K562 (cell line): ENCODE results near the gene STUB1. TPM values are rescaled to one million over a fixed set of nuclear protein-coding genes. Genes with fewer than 3 reads are reported as not detected.
A peak's percentile ranks its signal among the peaks of the same experiment; 100 is the strongest.

ENCODE experiments used
- CEBPB ChIP-seq: fragments of 450-650 bp; IDR thresholded peaks from 2 replicates; pipeline ENCODE4 v1.6.1; 2016; ENCODE audit warnings: missing genetic modification characterization, missing compliant biosample characterization
- EP300 ChIP-seq: IDR thresholded peaks from 2 replicates; pipeline ENCODE4 v1.6.1; 2012; ENCODE audit warnings: low read length, improper control_type of control experiment
- FOS ChIP-seq: IDR thresholded peaks from 3 replicates; pipeline ENCODE4 v1.6.1; 2011; ENCODE audit not compliant: insufficient read length; ENCODE audit errors: extremely low read depth
- GATAD2A ChIP-seq: fragments of 450-650 bp; IDR thresholded peaks from 2 replicates; pipeline ENCODE4 v1.6.1; 2017
- KAT8 ChIP-seq: fragments of 450-650 bp; IDR thresholded peaks from 2 replicates; pipeline ENCODE4 v1.6.1; 2016; ENCODE audit warnings: low read depth, mild to moderate bottlenecking
- KDM2B ChIP-seq: fragments of 250-450 bp; sonication (Bioruptor Pico); IDR thresholded peaks from 2 replicates; pipeline ENCODE4 v1.8.0; 2021; ENCODE audit warnings: mild to moderate bottlenecking, moderate library complexity
- KLF13 ChIP-seq: fragments of 450-650 bp; IDR thresholded peaks from 2 replicates; pipeline ENCODE4 v1.6.1; 2016; ENCODE audit warnings: missing genetic modification characterization, low read depth, mild to moderate bottlenecking, missing compliant biosample characterization, moderate library complexity, borderline replicate concordance
- MLLT1 ChIP-seq, 2 experiments: fragments of 450-650 bp; IDR thresholded peaks; 2 replicates each; pipeline ENCODE4 v1.6.1; 2016
- NCOA4 ChIP-seq: fragments of 450-650 bp; IDR thresholded peaks from 2 replicates; pipeline ENCODE4 v1.6.1; 2018; ENCODE audit warnings: mild to moderate bottlenecking; ENCODE audit not compliant: partially characterized antibody
- NFYB ChIP-seq: IDR thresholded peaks from 2 replicates; pipeline ENCODE4 v1.6.1; 2011; ENCODE audit warnings: mild to moderate bottlenecking, moderate library complexity; ENCODE audit not compliant: insufficient read length; ENCODE audit errors: extremely low read depth
- NR2F6 ChIP-seq: fragments of 450-650 bp; formaldehyde crosslinking; IDR thresholded peaks from 2 replicates; pipeline ENCODE4 v1.4.0; 2020; ENCODE audit warnings: mild to moderate bottlenecking
- OTX1 ChIP-seq: fragments of 450-650 bp; formaldehyde crosslinking; IDR thresholded peaks from 2 replicates; pipeline ENCODE4 v1.4.0; 2022; ENCODE audit warnings: mild to moderate bottlenecking
- PHB2 ChIP-seq: fragments of 450-650 bp; IDR thresholded peaks from 2 replicates; pipeline ENCODE4 v1.6.1; 2017; ENCODE audit warnings: low read depth
- RUNX1 ChIP-seq: sonication (generic); IDR thresholded peaks from 2 replicates; pipeline ENCODE4 v1.6.1; 2016; ENCODE audit warnings: antibody characterized with exemption, low read depth
- SRF ChIP-seq, 2 experiments: fragments of 250-450, 450-650 bp in 1 of 2; sonication (Bioruptor Pico) in 1 of 2; sonication (generic) in 1 of 2; formaldehyde crosslinking; IDR thresholded peaks; 2 replicates each; pipeline versions ENCODE4 v1.5.0 to v1.5.1; 2020 to 2022; ENCODE audit warnings: mild to moderate bottlenecking in 1 of 2, missing genetic modification reagents in 1 of 2
- TFAM ChIP-seq: fragments of 250-450 bp; sonication (Bioruptor Pico); conservative IDR thresholded peaks from 2 replicates; pipeline ENCODE4 v1.5.0; 2021; ENCODE audit warnings: mild to moderate bottlenecking, moderate library complexity
- TRIM28 ChIP-seq: fragments of 450-650 bp; IDR thresholded peaks from 2 replicates; pipeline ENCODE4 v1.6.1; 2017
- ZC3H11A ChIP-seq: IDR thresholded peaks from 2 replicates; pipeline ENCODE4 v1.6.1; 2012; ENCODE audit warnings: low read depth, low read length, improper control_type of control experiment
- ZEB2 ChIP-seq: fragments of 450-650 bp; IDR thresholded peaks from 2 replicates; pipeline ENCODE4 v1.6.1; 2016
- ZNF583 ChIP-seq: fragments of 250-450 bp; sonication (Bioruptor Pico); IDR thresholded peaks from 2 replicates; pipeline ENCODE4 v1.4.0; 2020
- ZNF707 ChIP-seq: fragments of 250-450 bp; sonication (Bioruptor Pico); conservative IDR thresholded peaks from 2 replicates; pipeline ENCODE4 v1.8.0; 2022; ENCODE audit warnings: inconsistent platforms, mild to moderate bottlenecking, moderate library complexity
- polyA plus RNA-seq, 8 experiments: library from polyadenylated mRNA; depleted of rRNA in 4 of 8; stranded (reverse) in 5 of 8; unstranded in 3 of 8; fragments of >200 nt; fragmentation: Nextera tagmentation in 2 of 8; fragmentation: Illumina TruSeq in 1 of 8; extraction: Ambion mirVana in 2 of 8; extraction: Trizol in 1 of 8; gene quantifications; 2 replicates each; pipeline versions ENCODE4 v1.2.1 to v1.2.3, GENCODE V29; 2011 to 2014; ENCODE audit warnings: inconsistent platforms in 1 of 8, missing spikeins in 1 of 8
- total RNA-seq, 7 experiments: library from RNA; depleted of rRNA in 6 of 7; stranded (reverse); fragments of >200 nt in 6 of 7; fragmentation: Illumina TruSeq in 2 of 7; extraction: Trizol in 2 of 7; gene quantifications; 2 replicates each; pipeline versions ENCODE4 v1.2.1 to v1.2.3, GENCODE V29; 2011 to 2021; ENCODE audit warnings: low replicate concordance in 1 of 7
- TF ChIP-seq, protein P1 (sequence below): sonication (generic); formaldehyde crosslinking; IDR thresholded peaks from 2 replicates; pipeline ENCODE4 v1.8.0; 2022; ENCODE audit warnings: mild to moderate bottlenecking, missing genetic modification reagents, borderline replicate concordance
- TF ChIP-seq, protein P2 (sequence below), 2 experiments: fragments of 450-650 bp; conservative IDR thresholded peaks; 2 replicates each; pipeline ENCODE4 v1.6.1; 2017; ENCODE audit warnings: mild to moderate bottlenecking in 2 of 2, moderate library complexity in 2 of 2
- TF ChIP-seq, protein P3 (sequence below): fragments of 250-450 bp; sonication (Bioruptor Pico); IDR thresholded peaks from 2 replicates; pipeline ENCODE4 v1.4.0; 2020

STUB1 gene
- total and polyA plus RNA-seq, 9 of the 15 experiments (the other 6 are each of a cell fraction or from before 2014, with no cell fraction given): 10.6 to 251 (median 152) TPM

GRCh38 chr16:678858-679813, 1.1 kb upstream of the STUB1 start (continued):
- TF ChIP-seq OTX1 (no peak), PHB2 (no peak), NFYB (no peak), KLF13 (peak; percentile 28; the same call in 1 of the 2 replicates), ZEB2 (no peak), RUNX1 (no peak), KAT8 (no peak), ZNF583 (CRISPR knock-in tag) (no peak), NR2F6 (CRISPR knock-in tag) (no peak), NCOA4 (no peak), GATAD2A (no peak), EP300 (no peak), TRIM28 (no peak; the same call in 1 of the 2 replicates), MLLT1 (IDR thresholded peaks at IDR 0.05) (no peak), ZC3H11A (no peak), TFAM (CRISPR knock-in tag) (no peak), CEBPB (no peak), FOS (no peak), KDM2B (CRISPR knock-in tag) (no peak), ZNF707 (no peak), SRF (CRISPR knock-in tag; IDR thresholded peaks at IDR 0.05) (no peak; a peak in 1 of 4 replicates)
- TF ChIP-seq, protein P1, sequence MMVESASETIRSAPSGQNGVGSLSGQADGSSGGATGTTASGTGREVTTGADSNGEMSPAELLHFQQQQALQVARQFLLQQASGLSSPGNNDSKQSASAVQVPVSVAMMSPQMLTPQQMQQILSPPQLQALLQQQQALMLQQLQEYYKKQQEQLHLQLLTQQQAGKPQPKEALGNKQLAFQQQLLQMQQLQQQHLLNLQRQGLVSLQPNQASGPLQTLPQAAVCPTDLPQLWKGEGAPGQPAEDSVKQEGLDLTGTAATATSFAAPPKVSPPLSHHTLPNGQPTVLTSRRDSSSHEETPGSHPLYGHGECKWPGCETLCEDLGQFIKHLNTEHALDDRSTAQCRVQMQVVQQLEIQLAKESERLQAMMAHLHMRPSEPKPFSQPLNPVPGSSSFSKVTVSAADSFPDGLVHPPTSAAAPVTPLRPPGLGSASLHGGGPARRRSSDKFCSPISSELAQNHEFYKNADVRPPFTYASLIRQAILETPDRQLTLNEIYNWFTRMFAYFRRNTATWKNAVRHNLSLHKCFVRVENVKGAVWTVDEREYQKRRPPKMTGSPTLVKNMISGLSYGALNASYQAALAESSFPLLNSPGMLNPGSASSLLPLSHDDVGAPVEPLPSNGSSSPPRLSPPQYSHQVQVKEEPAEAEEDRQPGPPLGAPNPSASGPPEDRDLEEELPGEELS (CRISPR knock-in tag): no peak
- TF ChIP-seq, protein P2, sequence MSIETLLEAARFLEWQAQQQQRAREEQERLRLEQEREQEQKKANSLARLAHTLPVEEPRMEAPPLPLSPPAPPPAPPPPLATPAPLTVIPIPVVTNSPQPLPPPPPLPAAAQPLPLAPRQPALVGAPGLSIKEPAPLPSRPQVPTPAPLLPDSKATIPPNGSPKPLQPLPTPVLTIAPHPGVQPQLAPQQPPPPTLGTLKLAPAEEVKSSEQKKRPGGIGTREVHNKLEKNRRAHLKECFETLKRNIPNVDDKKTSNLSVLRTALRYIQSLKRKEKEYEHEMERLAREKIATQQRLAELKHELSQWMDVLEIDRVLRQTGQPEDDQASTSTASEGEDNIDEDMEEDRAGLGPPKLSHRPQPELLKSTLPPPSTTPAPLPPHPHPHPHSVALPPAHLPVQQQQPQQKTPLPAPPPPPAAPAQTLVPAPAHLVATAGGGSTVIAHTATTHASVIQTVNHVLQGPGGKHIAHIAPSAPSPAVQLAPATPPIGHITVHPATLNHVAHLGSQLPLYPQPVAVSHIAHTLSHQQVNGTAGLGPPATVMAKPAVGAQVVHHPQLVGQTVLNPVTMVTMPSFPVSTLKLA (conservative IDR thresholded peaks at IDR 0.05): peak in 1 of 2 experiments; percentile 55; a peak in 3 of 4 replicates
- TF ChIP-seq, protein P3, sequence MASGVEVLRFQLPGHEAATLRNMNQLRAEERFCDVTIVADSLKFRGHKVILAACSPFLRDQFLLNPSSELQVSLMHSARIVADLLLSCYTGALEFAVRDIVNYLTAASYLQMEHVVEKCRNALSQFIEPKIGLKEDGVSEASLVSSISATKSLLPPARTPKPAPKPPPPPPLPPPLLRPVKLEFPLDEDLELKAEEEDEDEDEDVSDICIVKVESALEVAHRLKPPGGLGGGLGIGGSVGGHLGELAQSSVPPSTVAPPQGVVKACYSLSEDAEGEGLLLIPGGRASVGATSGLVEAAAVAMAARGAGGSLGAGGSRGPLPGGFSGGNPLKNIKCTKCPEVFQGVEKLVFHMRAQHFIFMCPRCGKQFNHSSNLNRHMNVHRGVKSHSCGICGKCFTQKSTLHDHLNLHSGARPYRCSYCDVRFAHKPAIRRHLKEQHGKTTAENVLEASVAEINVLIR (CRISPR knock-in tag): no peak
